ENCODE results near the gene KIF1A.

GRCh38 chr2:240686460-240686859 lies 133.6 kb downstream of the KIF1A start:
- TF ChIP-seq EP300 (IDR thresholded peaks at IDR 0.05), result no peak
- TF ChIP-seq, protein P1, sequence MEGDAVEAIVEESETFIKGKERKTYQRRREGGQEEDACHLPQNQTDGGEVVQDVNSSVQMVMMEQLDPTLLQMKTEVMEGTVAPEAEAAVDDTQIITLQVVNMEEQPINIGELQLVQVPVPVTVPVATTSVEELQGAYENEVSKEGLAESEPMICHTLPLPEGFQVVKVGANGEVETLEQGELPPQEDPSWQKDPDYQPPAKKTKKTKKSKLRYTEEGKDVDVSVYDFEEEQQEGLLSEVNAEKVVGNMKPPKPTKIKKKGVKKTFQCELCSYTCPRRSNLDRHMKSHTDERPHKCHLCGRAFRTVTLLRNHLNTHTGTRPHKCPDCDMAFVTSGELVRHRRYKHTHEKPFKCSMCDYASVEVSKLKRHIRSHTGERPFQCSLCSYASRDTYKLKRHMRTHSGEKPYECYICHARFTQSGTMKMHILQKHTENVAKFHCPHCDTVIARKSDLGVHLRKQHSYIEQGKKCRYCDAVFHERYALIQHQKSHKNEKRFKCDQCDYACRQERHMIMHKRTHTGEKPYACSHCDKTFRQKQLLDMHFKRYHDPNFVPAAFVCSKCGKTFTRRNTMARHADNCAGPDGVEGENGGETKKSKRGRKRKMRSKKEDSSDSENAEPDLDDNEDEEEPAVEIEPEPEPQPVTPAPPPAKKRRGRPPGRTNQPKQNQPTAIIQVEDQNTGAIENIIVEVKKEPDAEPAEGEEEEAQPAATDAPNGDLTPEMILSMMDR (IDR thresholded peaks at IDR 0.05), result no peak

Measured in suprapubic skin (tissue), 3 donors.